ENCODE data around the gene STARD8. TPM values are rescaled to one million over a fixed set of nuclear protein-coding genes. Genes with fewer than 3 reads are reported as not detected.

STARD8 gene
- polyA plus RNA-seq, 2 of the 4 experiments (the other 2 are of a cell fraction): 1.6 to 1.7 TPM

- ATAC-seq: no peak
- Histone ChIP-seq H3K9me3 (no peaks in the 10 kb centered on the region), H3K4me1 (no peaks in the 10 kb centered on the region), H3K27ac (no peak overlapping the region), H3K4me2 (no peak overlapping the region), H3K4me3 (no peak overlapping the region)
- ChIA-PET POLR2A (no interaction called here), CTCF (no interaction called here)
- no peak for DNase-seq (ENCODE audit: low read depth in 1 of 2, low spot score in 1 of 2)
- FAIRE-seq: no peak
- TF ChIP-seq HOXB5 (CRISPR knock-in tag; IDR thresholded peaks at IDR 0.05) (no peak), EHMT2 (IDR thresholded peaks at IDR 0.05; ENCODE audit: low read depth) (no peak), HEYL (CRISPR knock-in tag; IDR thresholded peaks at IDR 0.05) (no peak), HOXA7 (CRISPR knock-in tag; IDR thresholded peaks at IDR 0.05) (no peak), RNF2 (IDR thresholded peaks at IDR 0.05; ENCODE audit: borderline replicate concordance, low read depth) (no peak), ZFP36 (IDR thresholded peaks at IDR 0.05; ENCODE audit: borderline replicate concordance, partially characterized antibody) (no peak), EHF (CRISPR knock-in tag; IDR thresholded peaks at IDR 0.05) (no peak), TFCP2L1 (CRISPR knock-in tag; IDR thresholded peaks at IDR 0.05) (no peak), CBX8 (IDR thresholded peaks at IDR 0.05) (no peak), BCL3 (IDR thresholded peaks at IDR 0.05) (no peak), HES2 (IDR thresholded peaks at IDR 0.05) (no peak), NFE2L2 (conservative IDR thresholded peaks at IDR 0.05; ENCODE audit: low read length) (no peak), RARB (CRISPR knock-in tag; IDR thresholded peaks at IDR 0.05) (no peak), RFX5 (IDR thresholded peaks at IDR 0.05) (no peak), CHD4 (IDR thresholded peaks at IDR 0.05; ENCODE audit: borderline replicate concordance) (no peak), RAD21 (conservative IDR thresholded peaks at IDR 0.05 in 1 of 2, IDR thresholded peaks at IDR 0.05 in 1 of 2) (no peak)
- 57% methylated on average over 4 of the region's 4 CpGs for WGBS (ENCODE audit: missing lambda C conversion rate)
Measured at GRCh38 chrX:68763481-68763880, 116.0 kb downstream of the STARD8 start.

Small RNA genes within 50 kb of the gene (small RNA-seq; reads per million reads assigned to genes)
- 0 reads per million in 6 experiments for gene COX6CP12

Other genes with a start within 250 kb of the STARD8 start
- 3.9 and 5.7 TPM in 2 replicates for gene OPHN1, start 214.2 kb upstream of the STARD8 start, polyA plus RNA-seq (2011; rRNA removed)
- 1.7 to 2.0 TPM (median 2.0 TPM) in 3 replicates for gene OPHN1, start 214.2 kb upstream of the STARD8 start, polyA plus RNA-seq (2017; fragmentation: RNase III; extraction: RNeasy Plus Mini Kit Qiagen cat#74134 plus additional on column Dnase treatment)
- gene YIPF6, start 148.6 kb upstream of the STARD8 start, polyA plus RNA-seq (2011; rRNA removed): 58.9 and 59.2 TPM in 2 replicates
- gene YIPF6, start 148.6 kb upstream of the STARD8 start, polyA plus RNA-seq (2017; fragmentation: RNase III; extraction: RNeasy Plus Mini Kit Qiagen cat#74134 plus additional on column Dnase treatment): 26.6 to 27.8 TPM (median 26.9 TPM) in 3 replicates
- gene EFNB1, start 181.4 kb downstream of the STARD8 start, polyA plus RNA-seq (2011; rRNA removed): 3.7 TPM in 2 replicates
- 3.4 to 4.0 TPM (median 3.5 TPM) in 3 replicates for gene EFNB1, start 181.4 kb downstream of the STARD8 start, polyA plus RNA-seq (2017; fragmentation: RNase III; extraction: RNeasy Plus Mini Kit Qiagen cat#74134 plus additional on column Dnase treatment)

All from A549 (cell line).